Subcutaneous abdominal adipose tissue (tissue), 5 donors: ENCODE results near the gene SYNPR.

ENCODE experiments used
- H3K27ac ChIP-seq: one replicate; pipeline ENCODE4 v1.7.0; 2013; ENCODE audit warnings: low read depth, mild to moderate bottlenecking, inconsistent platforms, low read length, moderate library complexity
- H3K27me3 ChIP-seq, 5 donors: one replicate each; pipeline ENCODE4 v1.7.0; 2013; ENCODE audit warnings: low read length in 5 of 5, inconsistent platforms in 1 of 5; ENCODE audit not compliant: control insufficient read depth in 5 of 5, insufficient read depth in 4 of 5
- H3K36me3 ChIP-seq, 5 donors: one replicate each; pipeline ENCODE4 v1.7.0; 2013; ENCODE audit warnings: low read length in 5 of 5; ENCODE audit not compliant: control insufficient read depth in 5 of 5, insufficient read depth in 5 of 5
- H3K4me1 ChIP-seq, 5 donors: one replicate each; pipeline ENCODE4 v1.7.0; 2013; ENCODE audit warnings: low read length in 5 of 5, mild to moderate bottlenecking in 3 of 5, moderate library complexity in 1 of 5; ENCODE audit not compliant: control insufficient read depth in 5 of 5, insufficient read depth in 5 of 5
- H3K4me3 ChIP-seq, 5 donors: one replicate each; pipeline ENCODE4 v1.7.0; 2013; ENCODE audit warnings: low read length in 5 of 5, low read depth in 1 of 5
- H3K9ac ChIP-seq, 5 donors: one replicate each; pipeline ENCODE4 v1.7.0; 2013; ENCODE audit warnings: low read length in 5 of 5, mild to moderate bottlenecking in 4 of 5, moderate library complexity in 3 of 5
- H3K9me3 ChIP-seq, 5 donors: one replicate each; pipeline ENCODE4 v1.7.0; 2013; ENCODE audit warnings: low read length in 5 of 5; ENCODE audit not compliant: control insufficient read depth in 5 of 5
- donor health status: healthy.
- donor health status: healthy.
- donor health status: healthy.
- donor health status: healthy.
- donor health status: healthy.

The SYNPR gene

GRCh38 chr3:63364910-63365309 lies 86.8 kb downstream of the SYNPR start:
- H3K27me3 ChIP-seq = no peaks in the 10 kb centered on the region
- H3K9me3 ChIP-seq = no peaks in the 10 kb centered on the region
- no peak overlapping the region for H3K27ac ChIP-seq
- H3K9ac ChIP-seq = no peak overlapping the region
- no peaks in the 10 kb centered on the region for H3K36me3 ChIP-seq
- H3K4me1 ChIP-seq = no peaks in the 10 kb centered on the region
- H3K4me3 ChIP-seq = no peak overlapping the region

- Histone ChIP-seq H3K36me3 (no peaks in the 10 kb centered on the region), H3K27ac (no peak overlapping the region), H3K9ac (no peak overlapping the region), H3K4me1 (no peaks in the 10 kb centered on the region), H3K27me3 (no peaks in the 10 kb centered on the region), H3K4me3 (no peak overlapping the region), H3K9me3 (no peaks in the 10 kb centered on the region)
These were observed 87.6 kb downstream of the SYNPR start for GRCh38 chr3:63365671-63366070.

- H3K9me3 ChIP-seq = no peaks in the 10 kb centered on the region
These were observed 92.0 kb downstream of the SYNPR start for GRCh38 chr3:63370094-63370493.

GRCh38 chr3:63383040-63383439 lies 104.9 kb downstream of the SYNPR start:
- H3K36me3 ChIP-seq = no peaks in the 10 kb centered on the region
- no peaks in the 10 kb centered on the region for H3K27me3 ChIP-seq
- H3K27ac ChIP-seq = no peak overlapping the region
- peaks cover 0 to 6% (median 0%) of the 10 kb centered on the region in 5 donors for H3K4me1 ChIP-seq
- no peak overlapping the region for H3K4me3 ChIP-seq
- no peak overlapping the region for H3K9ac ChIP-seq
- no peaks in the 10 kb centered on the region for H3K9me3 ChIP-seq

More at GRCh38 chr3:63370094-63370493, 92.0 kb downstream of the SYNPR start:
- H3K4me1 ChIP-seq = no peaks in the 10 kb centered on the region
- no peak overlapping the region for H3K4me3 ChIP-seq
- H3K27me3 ChIP-seq = no peaks in the 10 kb centered on the region
- H3K27ac ChIP-seq = no peak overlapping the region
- no peaks in the 10 kb centered on the region for H3K36me3 ChIP-seq
- no peak overlapping the region for H3K9ac ChIP-seq

GRCh38 chr3:63384382-63384781 lies 106.3 kb downstream of the SYNPR start:
- Histone ChIP-seq H3K9ac (no peak overlapping the region), H3K4me1 (peaks cover 0 to 6% (median 0%) of the 10 kb centered on the region in 5 donors), H3K36me3 (no peaks in the 10 kb centered on the region), H3K4me3 (no peak overlapping the region), H3K27ac (no peak overlapping the region), H3K27me3 (peaks cover 0 to 2% (median 0%) of the 10 kb centered on the region in 5 donors), H3K9me3 (no peaks in the 10 kb centered on the region)

GRCh38 chr3:63385629-63386028 lies 107.5 kb downstream of the SYNPR start:
- Histone ChIP-seq H3K36me3 (no peaks in the 10 kb centered on the region), H3K9me3 (no peaks in the 10 kb centered on the region), H3K9ac (no peak overlapping the region), H3K4me1 (peaks cover 0 to 6% (median 0%) of the 10 kb centered on the region in 5 donors), H3K27me3 (peaks cover 0 to 2% (median 0%) of the 10 kb centered on the region in 5 donors), H3K4me3 (no peak overlapping the region), H3K27ac (no peak overlapping the region)

- Histone ChIP-seq H3K36me3 (no peaks in the 10 kb centered on the region), H3K27me3 (peaks cover 0 to 2% (median 0%) of the 10 kb centered on the region in 5 donors), H3K4me3 (no peak overlapping the region), H3K9ac (no peak overlapping the region), H3K27ac (no peak overlapping the region), H3K9me3 (no peaks in the 10 kb centered on the region), H3K4me1 (peaks cover 0 to 6% (median 0%) of the 10 kb centered on the region in 5 donors)
These were observed 108.5 kb downstream of the SYNPR start for GRCh38 chr3:63386568-63386967.

GRCh38 chr3:63387568-63387967 lies 109.5 kb downstream of the SYNPR start:
- Histone ChIP-seq H3K9ac (no peak overlapping the region), H3K9me3 (no peaks in the 10 kb centered on the region), H3K36me3 (no peaks in the 10 kb centered on the region), H3K4me3 (no peak overlapping the region), H3K4me1 (peaks cover 0 to 6% (median 0%) of the 10 kb centered on the region in 5 donors), H3K27ac (no peak overlapping the region), H3K27me3 (peaks cover 0 to 2% (median 0%) of the 10 kb centered on the region in 5 donors)

- H3K4me3 ChIP-seq = no peak overlapping the region
- peaks cover 0 to 2% (median 0%) of the 10 kb centered on the region in 5 donors for H3K27me3 ChIP-seq
- no peaks in the 10 kb centered on the region for H3K36me3 ChIP-seq
- H3K4me1 ChIP-seq = peaks cover 0 to 6% (median 0%) of the 10 kb centered on the region in 5 donors
- no peaks in the 10 kb centered on the region for H3K9me3 ChIP-seq
- no peak overlapping the region for H3K9ac ChIP-seq
- H3K27ac ChIP-seq = no peak overlapping the region
These were observed 112.7 kb downstream of the SYNPR start for GRCh38 chr3:63390710-63391230.

- no peaks in the 10 kb centered on the region for H3K36me3 ChIP-seq
- no peaks in the 10 kb centered on the region for H3K27me3 ChIP-seq
- H3K4me3 ChIP-seq = no peak overlapping the region
- H3K9me3 ChIP-seq = no peaks in the 10 kb centered on the region
- no peak overlapping the region for H3K27ac ChIP-seq
- H3K9ac ChIP-seq = no peak overlapping the region
- H3K4me1 ChIP-seq = no peaks in the 10 kb centered on the region
These were observed 117.9 kb downstream of the SYNPR start for GRCh38 chr3:63395960-63396359.
